Fibroblast of lung (primary cell): ENCODE data around the gene CENPP. TPM values are rescaled to one million over a fixed set of nuclear protein-coding genes. Genes with fewer than 3 reads are reported as not detected.

Experiments used
- DNase-seq, 2 donors: peaks; one replicate each; pipeline versions ENCODE4 v3.0.0 to v3.0.0-alpha.2; 2010; ENCODE audit warnings: low read depth in 2 of 2
- H2AFZ ChIP-seq: 2 replicates; pipeline ENCODE4 v1.5.1; 2012; ENCODE audit warnings: low read length, control low read depth, inconsistent platforms
- H3K27ac ChIP-seq: 2 replicates; pipeline ENCODE4 v1.5.1; 2011; ENCODE audit warnings: low read length, control low read depth; ENCODE audit not compliant: insufficient read depth
- H3K27me3 ChIP-seq: 2 replicates; pipeline ENCODE4 v1.5.1; 2011; ENCODE audit warnings: mild to moderate bottlenecking, low read length; ENCODE audit not compliant: control insufficient read depth, insufficient read depth
- H3K36me3 ChIP-seq: 2 replicates; pipeline ENCODE4 v1.5.1; 2011; ENCODE audit warnings: low read length; ENCODE audit not compliant: control insufficient read depth, insufficient read depth
- H3K4me1 ChIP-seq: 2 replicates; pipeline ENCODE4 v1.5.1; 2011; ENCODE audit warnings: low read length; ENCODE audit not compliant: control insufficient read depth, insufficient read depth; ENCODE audit errors: extremely low read depth
- H3K4me2 ChIP-seq: 2 replicates; pipeline ENCODE4 v1.5.1; 2011; ENCODE audit warnings: low read length, control low read depth; ENCODE audit not compliant: insufficient read depth; ENCODE audit errors: extremely low read depth
- H3K4me3 ChIP-seq, 4 experiments: fragments of 200-600 bp in 1 of 4; sonication (generic) in 1 of 4; replicated peaks in 1 of 4; 2 replicates each; pipeline ENCODE4 v1.5.1; 2011 to 2016; ENCODE audit warnings: low read length in 4 of 4, low read depth in 3 of 4, mild to moderate bottlenecking in 3 of 4, control low read depth in 2 of 4, inconsistent platforms in 1 of 4, mixed read lengths in 1 of 4; ENCODE audit not compliant: insufficient read depth in 1 of 4; ENCODE audit errors: control extremely low read depth in 1 of 4
- H3K79me2 ChIP-seq: 2 replicates; pipeline ENCODE4 v1.5.1; 2012; ENCODE audit warnings: mild to moderate bottlenecking, low read length, inconsistent platforms; ENCODE audit not compliant: control insufficient read depth, insufficient read depth
- H3K9ac ChIP-seq: 2 replicates; pipeline ENCODE4 v1.5.1; 2011; ENCODE audit warnings: mild to moderate bottlenecking, low read length, control low read depth; ENCODE audit not compliant: insufficient read depth
- H3K9me3 ChIP-seq: 2 replicates; pipeline ENCODE4 v1.5.1; 2012; ENCODE audit warnings: low read depth, low read length; ENCODE audit not compliant: control insufficient read depth, insufficient read depth
- H4K20me1 ChIP-seq: 2 replicates; pipeline ENCODE4 v1.5.1; 2011; ENCODE audit warnings: low read length; ENCODE audit not compliant: control insufficient read depth, insufficient read depth; ENCODE audit errors: extremely low read depth
- EZH2 ChIP-seq: IDR thresholded peaks from 2 replicates; pipeline ENCODE4 v1.5.1; 2012; ENCODE audit warnings: low read length, control low read depth, mild to moderate bottlenecking; ENCODE audit errors: missing control alignments
- polyA plus RNA-seq, 2 donors: library from polyadenylated mRNA; depleted of rRNA in 1 of 2; stranded (reverse) in 1 of 2; unstranded in 1 of 2; fragments of >200 nt; gene quantifications; 2 replicates each; pipeline ENCODE4 v1.2.1, GENCODE V29; 2011 to 2012; ENCODE audit warnings: missing spikeins in 1 of 2
- total RNA-seq: library from RNA; depleted of rRNA; stranded (reverse); fragments of >200 nt; gene quantifications from 2 replicates; pipeline ENCODE4 v1.2.1, GENCODE V29; 2014
- TF ChIP-seq, protein P1 (sequence below), 2 donors: IDR thresholded peaks in 1 of 2; conservative IDR thresholded peaks in 1 of 2; 1 replicate in 1 of 2; 2 replicates in 1 of 2; pipeline ENCODE4 v1.5.1; 2011 to 2012; ENCODE audit warnings: low read length in 2 of 2, control low read depth in 1 of 2, inconsistent platforms in 1 of 2, low read depth in 1 of 2, mild to moderate bottlenecking in 1 of 2

Gene CENPP
- total and polyA plus RNA-seq, 2 donors (not counting 1 experiment from before 2014, with no cell fraction given) = 1.7 to 2.4 TPM

DNA sequence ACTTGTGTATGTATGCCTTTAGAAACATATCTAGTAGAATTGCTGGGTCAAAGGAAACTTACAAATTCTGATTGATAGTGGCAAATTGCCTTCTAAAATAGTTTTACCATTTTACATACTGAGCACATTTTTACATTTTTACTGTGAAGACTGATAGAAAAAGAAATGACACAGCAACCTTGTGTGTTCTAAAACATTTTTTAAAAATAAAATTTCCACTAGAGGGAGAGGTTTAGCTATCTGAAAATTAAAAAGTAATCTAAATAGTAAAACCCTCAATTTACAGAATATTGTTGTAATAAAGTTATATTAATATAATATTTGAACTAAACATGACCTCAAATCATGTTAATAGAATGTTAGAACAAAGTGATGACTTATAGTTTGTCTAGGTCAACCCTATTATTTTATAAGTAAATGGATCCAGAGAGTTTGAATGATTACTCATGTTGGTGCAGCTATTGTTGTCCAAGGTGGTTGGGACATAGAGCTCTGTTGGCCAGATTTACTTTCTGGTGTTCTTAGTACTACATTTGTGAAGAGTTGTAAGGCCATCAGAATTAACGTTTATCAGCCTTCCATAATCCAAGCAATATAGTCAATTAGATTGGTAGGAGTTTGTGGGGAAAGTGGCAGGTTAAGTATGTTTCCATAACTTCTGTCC lies 17.2 kb downstream of the CENPP start:
- no peaks in the 10 kb centered on the region for H3K27me3 ChIP-seq
- H3K4me1 ChIP-seq = no peaks in the 10 kb centered on the region
- no peak overlapping the region for H3K9ac ChIP-seq
- no peaks in the 10 kb centered on the region for H3K9me3 ChIP-seq
- peak; percentile 41 to 45 for DNase-seq
- TF ChIP-seq EZH2 = no peak
- TF ChIP-seq, protein P1, sequence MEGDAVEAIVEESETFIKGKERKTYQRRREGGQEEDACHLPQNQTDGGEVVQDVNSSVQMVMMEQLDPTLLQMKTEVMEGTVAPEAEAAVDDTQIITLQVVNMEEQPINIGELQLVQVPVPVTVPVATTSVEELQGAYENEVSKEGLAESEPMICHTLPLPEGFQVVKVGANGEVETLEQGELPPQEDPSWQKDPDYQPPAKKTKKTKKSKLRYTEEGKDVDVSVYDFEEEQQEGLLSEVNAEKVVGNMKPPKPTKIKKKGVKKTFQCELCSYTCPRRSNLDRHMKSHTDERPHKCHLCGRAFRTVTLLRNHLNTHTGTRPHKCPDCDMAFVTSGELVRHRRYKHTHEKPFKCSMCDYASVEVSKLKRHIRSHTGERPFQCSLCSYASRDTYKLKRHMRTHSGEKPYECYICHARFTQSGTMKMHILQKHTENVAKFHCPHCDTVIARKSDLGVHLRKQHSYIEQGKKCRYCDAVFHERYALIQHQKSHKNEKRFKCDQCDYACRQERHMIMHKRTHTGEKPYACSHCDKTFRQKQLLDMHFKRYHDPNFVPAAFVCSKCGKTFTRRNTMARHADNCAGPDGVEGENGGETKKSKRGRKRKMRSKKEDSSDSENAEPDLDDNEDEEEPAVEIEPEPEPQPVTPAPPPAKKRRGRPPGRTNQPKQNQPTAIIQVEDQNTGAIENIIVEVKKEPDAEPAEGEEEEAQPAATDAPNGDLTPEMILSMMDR (conservative IDR thresholded peaks at IDR 0.05 in 1 of 2, IDR thresholded peaks at IDR 0.05 in 1 of 2; ENCODE audit: low read depth in 1 of 2, low read length in 2 of 2) = no peak
- H3K4me2 ChIP-seq = no peak overlapping the region
- H4K20me1 ChIP-seq = no peaks in the 10 kb centered on the region
- no peak overlapping the region for H3K27ac ChIP-seq
- H3K36me3 ChIP-seq = no peaks in the 10 kb centered on the region
- H3K79me2 ChIP-seq = no peaks in the 10 kb centered on the region
- H3K4me3 ChIP-seq = no peak overlapping the region
- H2AFZ ChIP-seq = no peak overlapping the region

DNA sequence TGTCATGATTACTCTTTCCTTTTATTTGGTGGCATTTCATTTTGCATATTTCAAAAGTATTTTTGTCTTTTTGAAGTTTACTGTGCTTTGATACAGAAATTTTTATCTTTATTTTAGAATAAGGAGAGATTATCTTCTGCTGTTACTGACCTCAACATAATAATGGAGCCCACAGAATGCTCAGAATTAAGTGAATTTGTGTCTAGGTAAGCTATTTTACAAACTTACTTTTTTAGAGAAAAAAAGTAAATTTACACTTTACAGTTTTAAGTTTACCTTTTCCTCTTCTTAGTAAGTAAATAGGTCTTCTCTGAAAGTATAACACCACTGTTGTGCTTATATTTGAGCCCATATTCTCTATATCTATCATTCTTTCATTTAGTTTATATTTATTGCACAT lies 19.8 kb downstream of the CENPP start:
- no peak overlapping the region for H3K9ac ChIP-seq
- H3K79me2 ChIP-seq = no peaks in the 10 kb centered on the region
- no peak overlapping the region for H3K4me2 ChIP-seq
- no peak for TF ChIP-seq EZH2
- TF ChIP-seq, protein P1 (conservative IDR thresholded peaks at IDR 0.05 in 1 of 2, IDR thresholded peaks at IDR 0.05 in 1 of 2; ENCODE audit: low read depth in 1 of 2, low read length in 2 of 2) = no peak
- H3K27me3 ChIP-seq = no peaks in the 10 kb centered on the region
- no peaks in the 10 kb centered on the region for H3K4me1 ChIP-seq
- H3K27ac ChIP-seq = no peak overlapping the region
- H2AFZ ChIP-seq = no peak overlapping the region
- H4K20me1 ChIP-seq = no peaks in the 10 kb centered on the region
- no peak for DNase-seq
- no peaks in the 10 kb centered on the region for H3K36me3 ChIP-seq
- H3K9me3 ChIP-seq = no peaks in the 10 kb centered on the region
- H3K4me3 ChIP-seq = no peak overlapping the region

DNA sequence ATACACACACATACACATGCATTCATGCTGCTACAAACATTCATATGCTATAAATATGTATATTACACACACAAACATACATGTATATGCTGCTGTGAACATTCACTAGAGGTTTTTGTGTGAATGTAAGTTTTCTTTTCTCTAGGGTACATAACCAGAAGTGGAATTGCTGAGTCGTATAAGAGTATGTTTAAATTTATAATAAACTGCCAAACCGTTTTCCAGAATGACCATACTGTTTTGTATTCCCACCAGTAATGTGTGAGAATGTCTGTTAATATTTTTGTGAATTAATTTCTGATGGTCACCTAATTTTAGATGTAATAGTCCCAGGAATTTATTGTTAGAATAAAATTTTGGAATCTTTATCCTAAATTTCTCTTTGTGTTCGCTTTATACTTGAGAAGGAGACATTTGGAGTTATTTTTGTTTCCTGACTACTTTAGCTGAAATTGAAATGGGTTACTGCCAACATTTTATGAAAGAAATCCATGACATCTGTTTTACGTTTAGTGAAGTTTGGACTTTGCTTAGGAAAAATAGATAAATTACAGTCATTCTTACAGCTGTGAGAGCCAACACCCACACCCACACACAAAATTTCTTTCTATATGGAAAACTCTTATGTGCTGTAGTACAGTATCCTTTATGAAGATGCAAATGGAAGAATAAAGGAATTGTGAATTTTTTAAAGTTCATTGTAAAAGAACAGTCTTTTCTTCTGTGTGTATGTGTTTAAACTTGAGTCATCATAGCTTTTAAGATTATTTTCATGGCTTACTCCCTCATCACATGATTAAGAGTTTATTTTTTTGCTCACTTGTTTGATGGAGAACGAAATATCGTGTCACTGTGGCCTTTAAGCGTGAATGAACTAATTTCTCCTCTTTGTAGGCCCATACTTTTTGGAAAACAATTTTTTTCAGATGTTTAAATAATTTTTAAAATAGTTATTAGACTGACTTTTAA lies 24.3 kb downstream of the CENPP start:
- H3K79me2 ChIP-seq = no peaks in the 10 kb centered on the region
- no peaks in the 10 kb centered on the region for H4K20me1 ChIP-seq
- no peaks in the 10 kb centered on the region for H3K36me3 ChIP-seq
- H2AFZ ChIP-seq = peak overlapping the region; percentile 19
- peak overlapping the region; percentile 28 for H3K4me2 ChIP-seq
- no peaks in the 10 kb centered on the region for H3K4me1 ChIP-seq
- H3K9ac ChIP-seq = no peak overlapping the region
- TF ChIP-seq, protein P1 (conservative IDR thresholded peaks at IDR 0.05 in 1 of 2, IDR thresholded peaks at IDR 0.05 in 1 of 2; ENCODE audit: low read depth in 1 of 2, low read length in 2 of 2) = no peak
- no peaks in the 10 kb centered on the region for H3K9me3 ChIP-seq
- H3K27ac ChIP-seq = peak overlapping the region; percentile 3
- DNase-seq = peak; percentile 61 to 84
- H3K27me3 ChIP-seq = no peaks in the 10 kb centered on the region
- no peak overlapping the region for H3K4me3 ChIP-seq
